NB4 (cell line): ENCODE results near the gene CNPPD1.

ENCODE experiments used
- CTCF ChIP-seq: IDR thresholded peaks from one replicate; pipeline ENCODE4 v1.5.1; 2012; ENCODE audit warnings: low read depth, low read length
- POLR2A ChIP-seq: IDR thresholded peaks from 2 replicates; pipeline ENCODE4 v1.6.1; 2011; ENCODE audit warnings: mild to moderate bottlenecking; ENCODE audit not compliant: insufficient read length; ENCODE audit errors: extremely low read depth

GRCh38 chr2:219207884-219208740 lies 31.4 kb upstream of the CNPPD1 start:
- TF ChIP-seq POLR2A (no peak), CTCF (no peak)
